Measurements from ENCODE around the gene FAM187B.

- no peak for TF ChIP-seq BCL11A (tag by site-specific recombination; IDR thresholded peaks at IDR 0.05; ENCODE audit: low read depth)
- TF ChIP-seq YY1 (tag by site-specific recombination; IDR thresholded peaks at IDR 0.05): no peak
- TF ChIP-seq ZNF629 (tag by site-specific recombination; IDR thresholded peaks at IDR 0.05): no peak
- no peak for TF ChIP-seq ZNF747 (tag by site-specific recombination; IDR thresholded peaks at IDR 0.05)
- TF ChIP-seq ZNF639 (tag by site-specific recombination; IDR thresholded peaks at IDR 0.05): no peak
Measured at GRCh38 chr19:35261356-35262100, 33.0 kb upstream of the FAM187B start.
